Measurements from ENCODE around the gene PDE7B. TPM values are rescaled to one million over a fixed set of nuclear protein-coding genes. Genes with fewer than 3 reads are reported as not detected.

Gene PDE7B
- total RNA-seq, 4 donors from 2014 or later, result 2.9 to 23.6 (median 5.2) TPM

DNA sequence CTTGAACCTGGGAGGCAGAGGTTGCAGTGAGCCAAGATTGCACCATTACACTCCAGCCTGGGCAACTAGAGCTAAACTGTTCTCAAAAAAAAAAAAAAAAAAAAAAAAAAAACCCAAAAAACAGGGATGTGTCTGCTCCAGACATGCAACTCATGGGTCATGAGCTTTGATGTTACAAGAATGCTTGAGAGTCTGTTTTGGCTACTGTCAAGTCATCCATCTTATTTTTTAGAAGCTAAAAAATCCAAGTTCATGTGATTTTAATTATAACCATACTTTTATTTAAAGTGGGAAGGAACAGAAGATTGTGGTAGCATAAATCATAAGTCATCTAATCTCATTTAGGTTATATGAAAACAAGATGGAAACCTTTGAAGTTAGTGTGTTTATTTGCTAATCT, 120.6 kb downstream of the PDE7B start:
- Histone ChIP-seq H3K27ac (no peak overlapping the region), H3K36me3 (no peaks in the 10 kb centered on the region), H3K9me3 (no peaks in the 10 kb centered on the region), H3K4me3 (no peak overlapping the region), H3K4me1 (no peaks in the 10 kb centered on the region), H3K27me3 (no peaks in the 10 kb centered on the region)
- TF ChIP-seq POLR2A (IDR thresholded peaks at IDR 0.05) (no peak), POLR2AphosphoS5 (IDR thresholded peaks at IDR 0.05) (no peak), EP300 (IDR thresholded peaks at IDR 0.05) (no peak)
- TF ChIP-seq, protein P1, sequence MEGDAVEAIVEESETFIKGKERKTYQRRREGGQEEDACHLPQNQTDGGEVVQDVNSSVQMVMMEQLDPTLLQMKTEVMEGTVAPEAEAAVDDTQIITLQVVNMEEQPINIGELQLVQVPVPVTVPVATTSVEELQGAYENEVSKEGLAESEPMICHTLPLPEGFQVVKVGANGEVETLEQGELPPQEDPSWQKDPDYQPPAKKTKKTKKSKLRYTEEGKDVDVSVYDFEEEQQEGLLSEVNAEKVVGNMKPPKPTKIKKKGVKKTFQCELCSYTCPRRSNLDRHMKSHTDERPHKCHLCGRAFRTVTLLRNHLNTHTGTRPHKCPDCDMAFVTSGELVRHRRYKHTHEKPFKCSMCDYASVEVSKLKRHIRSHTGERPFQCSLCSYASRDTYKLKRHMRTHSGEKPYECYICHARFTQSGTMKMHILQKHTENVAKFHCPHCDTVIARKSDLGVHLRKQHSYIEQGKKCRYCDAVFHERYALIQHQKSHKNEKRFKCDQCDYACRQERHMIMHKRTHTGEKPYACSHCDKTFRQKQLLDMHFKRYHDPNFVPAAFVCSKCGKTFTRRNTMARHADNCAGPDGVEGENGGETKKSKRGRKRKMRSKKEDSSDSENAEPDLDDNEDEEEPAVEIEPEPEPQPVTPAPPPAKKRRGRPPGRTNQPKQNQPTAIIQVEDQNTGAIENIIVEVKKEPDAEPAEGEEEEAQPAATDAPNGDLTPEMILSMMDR (IDR thresholded peaks at IDR 0.05), result no peak
- no peak for ATAC-seq

DNA sequence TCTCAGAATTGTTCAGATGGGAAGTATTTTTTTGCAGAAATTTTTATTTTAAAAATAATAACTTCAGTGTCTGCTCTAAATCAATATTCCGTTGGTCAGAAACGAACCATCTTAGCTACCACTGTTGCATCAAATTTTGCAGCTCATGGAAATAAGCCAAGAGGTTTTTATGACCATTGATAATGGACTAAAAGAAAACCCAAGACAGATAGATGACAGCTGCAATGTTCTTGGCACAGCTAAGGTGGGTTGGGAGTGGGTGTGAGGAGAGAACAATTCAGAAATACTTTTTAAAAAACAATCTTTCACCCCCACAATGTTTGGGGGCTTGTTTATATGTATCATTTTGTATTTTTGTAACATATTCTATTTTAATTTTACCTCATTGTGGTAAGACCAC, 121.1 kb downstream of the PDE7B start:
- TF ChIP-seq EP300 (IDR thresholded peaks at IDR 0.05) (no peak), POLR2A (IDR thresholded peaks at IDR 0.05) (no peak), POLR2AphosphoS5 (IDR thresholded peaks at IDR 0.05) (no peak)
- TF ChIP-seq, protein P1 (IDR thresholded peaks at IDR 0.05), result no peak
- Histone ChIP-seq H3K36me3 (no peaks in the 10 kb centered on the region), H3K27ac (no peak overlapping the region), H3K27me3 (no peaks in the 10 kb centered on the region), H3K9me3 (no peaks in the 10 kb centered on the region), H3K4me3 (no peak overlapping the region), H3K4me1 (no peaks in the 10 kb centered on the region)
- 78% methylated on average over 2 of the region's 2 CpGs; no CpG with 5 or more reads in 1 of the 2 donors for WGBS, 2 donors (ENCODE audit: low coverage in 1 of 2)
- no peak for ATAC-seq

DNA sequence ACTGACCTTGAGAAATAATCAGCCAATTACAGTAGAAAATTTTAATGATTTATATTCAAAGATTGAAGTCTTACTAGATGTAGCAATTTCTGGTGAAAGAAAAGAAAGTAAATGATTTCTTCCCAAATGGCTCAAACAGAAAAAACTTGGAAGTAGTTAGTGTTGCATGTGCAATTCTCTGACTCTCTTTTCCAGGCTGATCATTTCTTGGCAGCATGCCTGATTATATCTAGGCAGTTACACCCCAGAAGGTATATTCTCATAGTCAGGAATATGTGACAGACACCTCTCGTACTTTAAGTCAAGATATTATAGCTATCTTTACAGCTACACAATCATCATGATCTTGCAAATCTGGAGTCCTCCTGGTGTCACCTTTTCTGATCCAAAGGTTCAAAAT, 122.9 kb downstream of the PDE7B start:
- WGBS, 2 donors (ENCODE audit: low coverage in 1 of 2), result 0 to 50% methylated on average over 1 of the region's 1 CpG
- no peak for TF ChIP-seq POLR2A (IDR thresholded peaks at IDR 0.05)
- TF ChIP-seq EP300 (IDR thresholded peaks at IDR 0.05), result no peak
- TF ChIP-seq, protein P1 (IDR thresholded peaks at IDR 0.05), result no peak
- TF ChIP-seq POLR2AphosphoS5 (IDR thresholded peaks at IDR 0.05), result no peak
- Histone ChIP-seq H3K36me3 (no peaks in the 10 kb centered on the region), H3K4me3 (no peak overlapping the region), H3K9me3 (no peaks in the 10 kb centered on the region), H3K27me3 (no peaks in the 10 kb centered on the region), H3K27ac (no peak overlapping the region), H3K4me1 (no peaks in the 10 kb centered on the region)
- no peak for ATAC-seq

DNA sequence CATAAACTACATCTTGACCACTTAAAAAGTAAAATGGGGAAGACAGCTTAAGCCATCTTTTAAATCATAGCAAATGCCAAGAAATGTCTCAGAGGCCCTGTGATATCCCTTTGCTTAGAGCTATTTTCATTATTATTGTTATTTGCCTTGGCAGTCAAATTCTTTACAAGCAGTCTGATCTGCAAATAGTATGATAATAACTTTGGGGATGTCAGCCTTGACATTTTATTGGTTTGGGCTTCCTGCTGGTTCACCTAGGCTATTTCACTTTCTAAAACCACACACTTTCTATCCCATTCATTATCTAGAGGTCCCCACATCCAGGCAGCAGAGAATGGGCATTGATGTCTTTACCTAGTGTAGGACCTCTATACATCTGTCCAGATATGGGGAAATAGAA, 125.1 kb downstream of the PDE7B start:
- H3K27me3 ChIP-seq, result no peaks in the 10 kb centered on the region
- no peaks in the 10 kb centered on the region for H3K9me3 ChIP-seq
- H3K36me3 ChIP-seq, result no peaks in the 10 kb centered on the region
- no peak for ATAC-seq
- H3K4me3 ChIP-seq, result no peak overlapping the region
- TF ChIP-seq POLR2AphosphoS5 (IDR thresholded peaks at IDR 0.05) (no peak), POLR2A (IDR thresholded peaks at IDR 0.05) (no peak), EP300 (IDR thresholded peaks at IDR 0.05) (no peak)
- TF ChIP-seq, protein P1 (IDR thresholded peaks at IDR 0.05), result no peak
- no peaks in the 10 kb centered on the region for H3K4me1 ChIP-seq
- no peak overlapping the region for H3K27ac ChIP-seq

DNA sequence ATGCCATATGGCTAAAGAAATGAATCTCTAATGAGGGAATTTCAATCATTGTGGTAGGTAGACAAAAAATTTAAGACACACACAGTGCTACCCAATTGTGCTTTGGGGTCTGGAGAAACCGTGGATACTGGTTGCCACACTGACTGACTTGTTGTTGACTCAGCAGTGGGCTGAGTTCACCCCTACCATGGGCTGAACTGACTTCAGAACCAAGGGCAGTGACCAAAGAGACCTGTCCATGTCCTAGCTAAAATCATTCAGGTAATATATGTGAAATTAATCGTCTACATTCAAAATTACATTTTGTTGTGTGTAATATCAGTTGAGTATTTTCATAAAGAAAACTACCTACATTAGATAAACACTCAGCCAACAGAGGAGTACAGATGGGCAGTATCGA, 131.6 kb downstream of the PDE7B start:
- no peaks in the 10 kb centered on the region for H3K27me3 ChIP-seq
- no peak for TF ChIP-seq EP300 (IDR thresholded peaks at IDR 0.05)
- TF ChIP-seq, protein P1 (IDR thresholded peaks at IDR 0.05), result no peak
- TF ChIP-seq POLR2A (IDR thresholded peaks at IDR 0.05), result no peak
- TF ChIP-seq POLR2AphosphoS5 (IDR thresholded peaks at IDR 0.05), result no peak
- no peaks in the 10 kb centered on the region for H3K4me1 ChIP-seq
- H3K4me3 ChIP-seq, result no peak overlapping the region
- 91 to 94% methylated on average over 2 to 3 of the region's 3 CpGs for WGBS, 2 donors (ENCODE audit: low coverage in 1 of 2)
- H3K36me3 ChIP-seq, result no peaks in the 10 kb centered on the region
- H3K27ac ChIP-seq, result no peak overlapping the region
- H3K9me3 ChIP-seq, result no peaks in the 10 kb centered on the region
- no peak for ATAC-seq
